GM23248 (cell line): Measurements from ENCODE around the gene RIOK1.

Experiments
- EZH2 ChIP-seq: fragments of 200-600 bp; sonication (generic); IDR thresholded peaks from 2 replicates; pipeline ENCODE4 v1.6.1; 2018; ENCODE audit warnings: antibody characterized with exemption, mild to moderate bottlenecking; ENCODE audit not compliant: insufficient read depth, poor library complexity, severe bottlenecking
- EZH2phosphoT487 ChIP-seq: fragments of 200-600 bp; sonication (generic); IDR thresholded peaks from 2 replicates; pipeline ENCODE4 v1.6.1; 2018; ENCODE audit warnings: antibody characterized with exemption, moderate library complexity, mild to moderate bottlenecking, low read depth; ENCODE audit not compliant: insufficient read depth

DNA sequence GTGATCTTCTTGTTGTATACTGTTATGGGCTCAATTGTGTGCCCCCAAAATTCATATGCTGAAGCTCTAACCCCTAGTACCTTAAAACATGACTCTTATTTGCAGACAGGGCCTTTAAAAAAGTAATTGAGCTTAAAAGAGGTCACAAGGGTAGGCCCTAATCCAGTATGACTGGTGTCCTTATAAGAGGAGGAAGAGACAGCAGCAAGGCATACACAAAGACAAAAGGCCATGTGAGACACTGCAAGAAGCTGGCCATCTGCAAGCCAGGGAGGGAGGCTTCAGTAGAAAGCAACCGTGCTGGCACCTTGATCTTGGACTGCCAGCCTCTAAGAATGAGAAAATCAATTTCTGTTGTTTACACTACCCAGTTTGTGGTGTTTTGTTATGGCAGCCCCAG is 8.5 kb upstream of the RIOK1 start:
- TF ChIP-seq EZH2 (no peak), EZH2phosphoT487 (no peak)
